Measurements from ENCODE around the gene ARRB2.

ARRB2 gene

DNA sequence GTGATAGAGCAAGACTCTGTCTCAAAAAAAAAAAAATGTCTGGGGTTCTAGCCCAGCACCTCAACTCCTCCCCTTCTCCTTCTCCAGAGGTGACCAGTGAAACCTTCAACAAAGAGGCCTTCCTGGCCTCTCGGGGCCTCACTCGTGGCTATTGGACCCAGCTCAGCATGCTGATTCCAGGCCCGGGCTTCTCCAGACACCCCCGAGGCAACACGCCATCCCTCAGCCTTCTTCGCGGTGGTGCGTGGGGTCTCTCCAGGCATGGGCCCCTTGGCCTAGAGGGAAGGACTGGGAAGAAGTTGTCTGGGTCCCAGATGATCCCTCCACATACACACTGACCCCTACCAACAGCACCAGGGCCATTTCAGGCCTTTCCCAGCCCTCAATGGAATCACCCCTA is 32.8 kb downstream of the ARRB2 start:
- Histone ChIP-seq H3K4me2 (peak overlapping the region in 10 of 11 experiments; percentile 15 to 76 (median 50); a peak in 15 of 22 replicates), H3K36me3 (peaks cover 0 to 3% (median 0%) of the 10 kb centered on the region in 11 experiments; a peak in 3 of 22 replicates), H3K27me3 (peaks cover 36 to 51% (median 46%) of the 10 kb centered on the region in 11 experiments), H3K4me1 (peaks cover 51 to 70% (median 59%) of the 10 kb centered on the region in 10 experiments), H3K9ac (no peak overlapping the region), H3K4me3 (no peak overlapping the region), H4K20me1 (peaks cover 0 to 19% (median 0%) of the 10 kb centered on the region in 11 experiments; a peak in 8 of 22 replicates), H3K9me3 (replicated peaks in 1 of 11) (no peaks in the 10 kb centered on the region), H3K27ac (no peak overlapping the region)
- TF ChIP-seq Cebpa-rat (IDR thresholded peaks at IDR 0.05), result no peak

GRCh38 chr17:4743898-4744297 is 33.5 kb downstream of the ARRB2 start:
- peak overlapping the region in 8 of 11 experiments; percentile 18 to 76 (median 56); a peak in 8 of 22 replicates for H3K4me2 ChIP-seq
- no peak overlapping the region for H3K4me3 ChIP-seq
- peaks cover 53 to 73% (median 59%) of the 10 kb centered on the region in 10 experiments for H3K4me1 ChIP-seq
- no peak overlapping the region for H3K9ac ChIP-seq
- no peak for TF ChIP-seq Cebpa-rat (IDR thresholded peaks at IDR 0.05)
- peaks cover 0 to 17% (median 0%) of the 10 kb centered on the region in 11 experiments; a peak in 8 of 22 replicates for H4K20me1 ChIP-seq
- no peaks in the 10 kb centered on the region; a peak in 1 of 22 replicates for H3K36me3 ChIP-seq
- H3K9me3 ChIP-seq (replicated peaks in 1 of 11), result no peaks in the 10 kb centered on the region
- H3K27me3 ChIP-seq, result peaks cover 31 to 44% (median 39%) of the 10 kb centered on the region in 11 experiments
- H3K27ac ChIP-seq, result no peak overlapping the region

DNA sequence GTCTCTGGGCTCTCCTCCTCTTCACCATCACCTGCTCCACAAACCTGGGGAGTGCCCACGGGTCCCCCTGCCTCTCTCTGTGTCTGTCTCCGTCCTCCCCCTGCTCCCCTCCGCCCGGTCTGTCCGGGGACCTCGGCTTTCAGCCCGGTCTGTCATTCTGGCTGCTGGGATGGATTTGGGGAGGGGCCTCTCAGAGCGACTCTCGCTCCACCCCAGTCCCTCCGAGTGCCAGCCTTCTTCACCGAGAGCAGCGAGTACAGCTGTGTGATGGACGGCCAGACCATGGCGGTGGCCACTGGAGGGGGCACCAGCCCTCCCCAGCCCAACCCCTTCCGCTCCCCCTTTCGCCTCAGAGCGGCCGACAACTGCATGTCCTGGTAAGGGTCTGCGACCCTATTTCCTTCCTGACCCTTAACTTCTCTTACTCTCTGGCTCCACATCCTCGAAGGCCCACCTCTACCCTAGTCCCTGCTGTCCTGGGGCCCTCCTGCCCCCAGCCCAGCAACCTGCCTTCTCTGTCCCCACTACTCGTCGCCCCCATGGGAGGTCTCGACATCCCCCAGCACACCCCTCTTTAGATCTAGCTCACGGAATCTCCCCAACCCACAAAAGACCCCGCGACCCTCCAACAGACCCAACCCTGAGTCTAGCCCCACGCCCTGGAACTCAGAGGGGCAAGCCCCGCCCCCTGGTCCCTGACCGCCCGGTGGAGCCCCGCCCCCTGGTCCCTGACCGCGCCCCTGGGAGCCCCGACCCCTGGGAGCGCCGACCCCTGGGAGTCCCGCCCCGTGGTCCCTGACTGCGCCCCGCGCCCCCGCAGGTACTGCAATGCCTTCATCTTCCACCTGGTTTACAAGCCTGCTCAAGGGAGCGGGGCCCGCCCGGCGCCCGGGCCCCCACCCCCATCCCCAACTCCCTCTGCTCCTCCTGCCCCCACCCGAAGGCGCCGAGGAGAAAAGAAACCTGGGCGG is 34.9 kb downstream of the ARRB2 start:
- H4K20me1 ChIP-seq, result peaks cover 0 to 6% (median 0%) of the 10 kb centered on the region in 11 experiments; a peak in 3 of 22 replicates

DNA sequence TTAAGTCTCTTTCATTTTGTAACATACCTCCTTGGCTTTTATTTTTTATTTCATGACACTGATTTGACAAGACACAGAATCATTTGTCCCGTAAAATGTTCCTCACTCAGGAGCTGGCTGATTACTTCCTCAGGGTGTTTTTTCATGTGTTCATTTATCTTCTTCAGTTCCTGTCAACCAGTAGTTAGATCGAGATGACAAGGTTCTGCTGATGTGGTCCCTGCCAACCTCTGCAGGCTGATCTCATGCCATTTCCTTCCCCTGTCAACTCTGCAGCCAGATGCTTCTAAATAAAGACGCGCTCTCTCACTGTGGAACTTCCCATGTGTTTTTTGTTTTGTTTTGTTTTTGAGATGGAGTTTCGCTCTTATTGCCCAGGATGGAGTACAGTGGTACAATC is 37.4 kb downstream of the ARRB2 start:
- Histone ChIP-seq H3K9me3 (replicated peaks in 1 of 11) (no peaks in the 10 kb centered on the region), H3K4me2 (peak overlapping the region; percentile 71 to 95 (median 85)), H3K27ac (peak overlapping the region in 9 of 11 experiments; percentile 41 to 86 (median 67); a peak in 18 of 22 replicates), H3K4me3 (peak overlapping the region in 7 of 10 experiments; percentile 12 to 51 (median 31); a peak in 7 of 20 replicates), H3K4me1 (peaks cover 48 to 71% (median 63%) of the 10 kb centered on the region in 10 experiments), H3K27me3 (peaks cover 0 to 5% (median 0%) of the 10 kb centered on the region in 11 experiments; a peak in 6 of 22 replicates), H3K9ac (peak overlapping the region in 8 of 11 experiments; percentile 28 to 74 (median 50); a peak in 13 of 22 replicates), H4K20me1 (no peaks in the 10 kb centered on the region), H3K36me3 (no peaks in the 10 kb centered on the region; a peak in 1 of 22 replicates)
- no peak for TF ChIP-seq Cebpa-rat (IDR thresholded peaks at IDR 0.05)

More for the DNA sequence above, 34.9 kb downstream of the ARRB2 start:
- no peak overlapping the region for H3K4me3 ChIP-seq
- no peaks in the 10 kb centered on the region; a peak in 1 of 22 replicates for H3K36me3 ChIP-seq
- H3K4me2 ChIP-seq, result peak overlapping the region in 4 of 11 experiments; percentile 1 to 32 (median 6); a peak in 5 of 22 replicates
- H3K9me3 ChIP-seq (replicated peaks in 1 of 11), result no peaks in the 10 kb centered on the region
- H3K27ac ChIP-seq, result no peak overlapping the region; a peak in 1 of 22 replicates
- H3K9ac ChIP-seq, result no peak overlapping the region
- no peak for TF ChIP-seq Cebpa-rat (IDR thresholded peaks at IDR 0.05)
- H3K4me1 ChIP-seq, result peaks cover 49 to 82% (median 60%) of the 10 kb centered on the region in 10 experiments
- peaks cover 17 to 30% (median 26%) of the 10 kb centered on the region in 11 experiments for H3K27me3 ChIP-seq

- no peak for TF ChIP-seq Cebpa-rat (IDR thresholded peaks at IDR 0.05)
- peaks cover 42 to 66% (median 57%) of the 10 kb centered on the region in 10 experiments for H3K4me1 ChIP-seq
Measured at GRCh38 chr17:4748686-4749085, 38.3 kb downstream of the ARRB2 start.

GRCh38 chr17:4750606-4751005 is 40.2 kb downstream of the ARRB2 start:
- Histone ChIP-seq H3K9me3 (replicated peaks in 1 of 11) (no peaks in the 10 kb centered on the region), H3K4me2 (peak overlapping the region; percentile 48 to 92 (median 71)), H4K20me1 (no peaks in the 10 kb centered on the region), H3K36me3 (no peaks in the 10 kb centered on the region), H3K4me1 (peaks cover 42 to 60% (median 52%) of the 10 kb centered on the region in 10 experiments), H3K27me3 (no peaks in the 10 kb centered on the region), H3K27ac (peak overlapping the region in 5 of 11 experiments; percentile 22 to 62 (median 43); a peak in 6 of 22 replicates), H3K9ac (peak overlapping the region in 6 of 11 experiments; percentile 26 to 57 (median 45); a peak in 9 of 22 replicates), H3K4me3 (no peak overlapping the region; a peak in 1 of 20 replicates)
- TF ChIP-seq Cebpa-rat (IDR thresholded peaks at IDR 0.05), result no peak

More at GRCh38 chr17:4748686-4749085, 38.3 kb downstream of the ARRB2 start:
- H3K9ac ChIP-seq, result peak overlapping the region in 6 of 11 experiments; percentile 28 to 74 (median 60); a peak in 10 of 22 replicates
- H3K27ac ChIP-seq, result peak overlapping the region in 10 of 11 experiments; percentile 13 to 86 (median 62); a peak in 18 of 22 replicates
- H3K27me3 ChIP-seq, result no peaks in the 10 kb centered on the region
- 0 out of 20 replicates have a peak overlapping the region, but pooled peaks of 3 of the 10 experiments have one; percentile 26 to 51 (median 42) for H3K4me3 ChIP-seq
- no peaks in the 10 kb centered on the region; a peak in 1 of 22 replicates for H3K36me3 ChIP-seq
- no peaks in the 10 kb centered on the region for H3K9me3 ChIP-seq (replicated peaks in 1 of 11)
- peak overlapping the region; percentile 71 to 95 (median 85) for H3K4me2 ChIP-seq
- H4K20me1 ChIP-seq, result no peaks in the 10 kb centered on the region

- TF ChIP-seq Cebpa-rat (IDR thresholded peaks at IDR 0.05), result no peak
- H3K4me1 ChIP-seq, result peaks cover 34 to 51% (median 43%) of the 10 kb centered on the region in 10 experiments
- no peak overlapping the region for H3K27ac ChIP-seq
- no peaks in the 10 kb centered on the region for H4K20me1 ChIP-seq
- H3K4me2 ChIP-seq, result 0 out of 22 replicates have a peak overlapping the region, but pooled peaks of 1 of the 11 experiments have one; percentile 14
- H3K4me3 ChIP-seq, result no peak overlapping the region
- H3K36me3 ChIP-seq, result no peaks in the 10 kb centered on the region
- no peak overlapping the region for H3K9ac ChIP-seq
- no peaks in the 10 kb centered on the region for H3K27me3 ChIP-seq
- no peaks in the 10 kb centered on the region for H3K9me3 ChIP-seq (replicated peaks in 1 of 11)
Measured at GRCh38 chr17:4751932-4752331, 41.5 kb downstream of the ARRB2 start.

DNA sequence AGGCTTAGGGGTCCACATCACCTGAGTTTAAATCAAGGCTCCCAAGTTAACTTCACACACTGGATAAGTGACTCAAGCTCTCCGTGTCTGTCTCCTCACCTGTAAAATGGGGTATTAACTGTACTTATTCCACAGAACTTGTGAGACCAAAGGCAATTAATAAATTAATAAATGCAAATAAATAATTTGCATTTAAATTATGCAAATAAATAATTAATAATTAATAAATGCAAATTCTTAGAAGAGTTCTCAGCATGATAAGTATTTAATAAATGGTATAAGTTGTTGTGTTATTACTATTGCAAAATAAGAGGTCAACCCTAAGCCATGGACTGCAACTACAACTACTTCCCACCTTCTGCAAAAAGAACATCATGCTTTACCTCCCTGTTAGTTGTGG is 43.0 kb downstream of the ARRB2 start:
- Histone ChIP-seq H4K20me1 (no peaks in the 10 kb centered on the region), H3K27ac (no peak overlapping the region), H3K4me2 (no peak overlapping the region), H3K4me3 (no peak overlapping the region), H3K9me3 (replicated peaks in 1 of 11) (no peaks in the 10 kb centered on the region), H3K9ac (no peak overlapping the region), H3K27me3 (no peaks in the 10 kb centered on the region), H3K36me3 (no peaks in the 10 kb centered on the region), H3K4me1 (peaks cover 20 to 49% (median 29%) of the 10 kb centered on the region in 10 experiments)
- no peak for TF ChIP-seq Cebpa-rat (IDR thresholded peaks at IDR 0.05)
